ENCODE results near the gene FBXO47. TPM values are rescaled to one million over a fixed set of nuclear protein-coding genes. Genes with fewer than 3 reads are reported as not detected.

Gene FBXO47
- total and polyA plus RNA-seq, 12 donors = not detected

DNA sequence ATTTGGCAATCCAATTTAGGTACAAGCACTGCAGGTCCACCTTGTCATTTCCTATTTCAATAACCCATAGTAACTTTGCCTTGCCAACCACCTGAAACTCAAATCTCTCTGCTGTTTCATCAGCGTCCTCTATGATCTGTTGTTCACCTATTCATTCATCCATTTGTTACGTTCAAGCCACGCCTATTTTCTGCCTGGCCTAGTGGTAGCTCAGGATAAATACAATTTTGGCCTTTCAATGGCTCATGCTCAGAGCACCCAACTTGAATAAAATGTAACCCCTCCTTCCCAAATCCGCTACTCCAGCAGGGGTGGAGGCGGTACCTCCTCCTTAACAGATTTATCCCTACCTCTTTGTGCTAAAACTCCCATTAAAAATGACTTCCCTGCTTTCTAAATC lies 3.6 kb upstream of the FBXO47 start:
- no peaks in the 10 kb centered on the region for H3K9me3 ChIP-seq (replicated peaks in 1 of 3)
- whole genome bisulfite sequencing, 4 donors = 87 to 93% (median 87%) methylated on average over 5 of the region's 5 CpGs
- no peak overlapping the region for H3K27ac ChIP-seq
- H3K27me3 ChIP-seq = no peaks in the 10 kb centered on the region
- DNase-seq = no peak
- no peak for TF ChIP-seq POLR2A (IDR thresholded peaks at IDR 0.05)
- TF ChIP-seq, protein P1, sequence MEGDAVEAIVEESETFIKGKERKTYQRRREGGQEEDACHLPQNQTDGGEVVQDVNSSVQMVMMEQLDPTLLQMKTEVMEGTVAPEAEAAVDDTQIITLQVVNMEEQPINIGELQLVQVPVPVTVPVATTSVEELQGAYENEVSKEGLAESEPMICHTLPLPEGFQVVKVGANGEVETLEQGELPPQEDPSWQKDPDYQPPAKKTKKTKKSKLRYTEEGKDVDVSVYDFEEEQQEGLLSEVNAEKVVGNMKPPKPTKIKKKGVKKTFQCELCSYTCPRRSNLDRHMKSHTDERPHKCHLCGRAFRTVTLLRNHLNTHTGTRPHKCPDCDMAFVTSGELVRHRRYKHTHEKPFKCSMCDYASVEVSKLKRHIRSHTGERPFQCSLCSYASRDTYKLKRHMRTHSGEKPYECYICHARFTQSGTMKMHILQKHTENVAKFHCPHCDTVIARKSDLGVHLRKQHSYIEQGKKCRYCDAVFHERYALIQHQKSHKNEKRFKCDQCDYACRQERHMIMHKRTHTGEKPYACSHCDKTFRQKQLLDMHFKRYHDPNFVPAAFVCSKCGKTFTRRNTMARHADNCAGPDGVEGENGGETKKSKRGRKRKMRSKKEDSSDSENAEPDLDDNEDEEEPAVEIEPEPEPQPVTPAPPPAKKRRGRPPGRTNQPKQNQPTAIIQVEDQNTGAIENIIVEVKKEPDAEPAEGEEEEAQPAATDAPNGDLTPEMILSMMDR (IDR thresholded peaks at IDR 0.05) = no peak
- H3K36me3 ChIP-seq (replicated peaks in 1 of 2) = no peaks in the 10 kb centered on the region
- no peaks in the 10 kb centered on the region for H3K4me1 ChIP-seq (replicated peaks in 1 of 2)
- intact Hi-C loops (cut with DNase I) = no loop called here
- H3K4me3 ChIP-seq = no peak overlapping the region

DNA sequence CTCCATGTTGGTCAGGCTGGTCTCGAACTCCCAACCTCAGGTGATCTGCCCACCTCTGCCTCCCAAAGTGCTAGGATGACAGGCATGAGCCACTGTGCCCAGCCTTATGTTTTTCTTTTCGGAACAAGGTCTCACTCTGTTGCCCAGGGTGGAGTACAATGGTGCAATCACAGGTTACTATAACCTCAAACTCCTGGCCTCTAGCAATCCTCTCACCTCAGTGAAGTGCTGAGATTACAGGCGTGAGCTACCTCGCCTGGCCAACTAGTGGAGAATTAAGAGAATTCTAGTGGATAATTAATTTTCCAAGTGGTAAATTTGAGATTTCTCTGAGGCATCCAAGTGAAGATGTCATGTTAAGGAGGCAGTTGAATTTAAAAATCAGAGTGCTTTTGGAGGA lies 2.9 kb upstream of the FBXO47 start:
- H3K4me1 ChIP-seq (replicated peaks in 1 of 2) = no peaks in the 10 kb centered on the region
- no peaks in the 10 kb centered on the region for H3K36me3 ChIP-seq (replicated peaks in 1 of 2)
- 75 to 90% (median 85%) methylated on average over 4 of the region's 4 CpGs for WGBS, 4 donors
- no peak for TF ChIP-seq POLR2A (IDR thresholded peaks at IDR 0.05)
- TF ChIP-seq, protein P1 (IDR thresholded peaks at IDR 0.05) = no peak
- H3K27ac ChIP-seq = no peak overlapping the region
- H3K4me3 ChIP-seq = no peak overlapping the region
- no peaks in the 10 kb centered on the region for H3K9me3 ChIP-seq (replicated peaks in 1 of 3)
- no peak for DNase-seq
- intact Hi-C loops (cut with DNase I) = no loop called here
- H3K27me3 ChIP-seq = no peaks in the 10 kb centered on the region

DNA sequence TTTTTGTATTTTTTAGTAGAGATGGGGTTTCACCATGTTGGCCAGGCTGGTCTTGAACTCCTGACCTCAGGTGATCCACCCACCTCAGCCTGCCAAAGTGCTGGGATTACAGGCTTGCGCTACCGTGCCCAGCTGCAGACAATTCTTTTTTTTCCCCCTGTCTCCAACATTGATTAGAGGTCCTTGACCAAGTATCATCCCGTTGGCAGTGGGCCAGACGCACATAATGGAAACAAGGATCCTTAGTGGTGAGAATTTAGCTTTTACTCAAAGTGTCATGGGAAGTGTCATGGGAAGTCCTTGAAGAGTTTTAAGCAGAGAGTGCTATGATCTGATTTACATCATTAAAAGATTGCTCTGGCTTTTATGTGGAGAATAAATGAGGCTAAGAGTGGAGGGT lies 2.1 kb upstream of the FBXO47 start:
- Histone ChIP-seq H3K36me3 (replicated peaks in 1 of 2) (no peaks in the 10 kb centered on the region), H3K4me3 (no peak overlapping the region), H3K27ac (no peak overlapping the region), H3K9me3 (replicated peaks in 1 of 3) (no peaks in the 10 kb centered on the region), H3K4me1 (replicated peaks in 1 of 2) (no peaks in the 10 kb centered on the region), H3K27me3 (no peaks in the 10 kb centered on the region)
- peak; percentile 37 to 67 (median 62) for DNase-seq
- TF ChIP-seq, protein P1 (IDR thresholded peaks at IDR 0.05) = no peak
- no peak for TF ChIP-seq POLR2A (IDR thresholded peaks at IDR 0.05)
- intact Hi-C loops (cut with DNase I) = no loop called here
- 22 to 37% (median 26%) methylated on average over 4 of the region's 4 CpGs for WGBS, 4 donors

DNA sequence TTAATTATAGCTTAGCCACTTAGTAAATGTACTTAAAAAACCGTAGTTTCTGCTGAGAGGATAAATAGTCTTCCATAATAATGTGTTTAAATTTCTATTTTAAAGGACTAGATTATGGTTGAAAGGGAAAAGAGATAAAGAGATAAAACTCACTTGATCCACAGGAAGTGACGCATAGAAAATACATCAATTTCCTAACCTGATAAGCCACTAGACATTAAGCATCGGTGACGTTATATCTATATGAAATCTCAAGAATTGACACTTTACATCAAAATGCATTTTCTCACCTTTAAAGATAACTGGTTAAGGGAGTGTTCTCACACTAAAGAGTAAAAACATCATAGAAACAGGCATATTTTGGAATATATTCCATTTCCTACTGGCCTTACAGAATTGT lies 5.8 kb downstream of the FBXO47 start:
- Histone ChIP-seq H3K36me3 (replicated peaks in 1 of 2) (no peaks in the 10 kb centered on the region), H3K4me1 (replicated peaks in 1 of 2) (no peaks in the 10 kb centered on the region), H3K27me3 (no peaks in the 10 kb centered on the region), H3K27ac (no peak overlapping the region), H3K9me3 (replicated peaks in 1 of 3) (no peaks in the 10 kb centered on the region), H3K4me3 (no peak overlapping the region)
- 49 to 63% (median 54%) methylated on average over 4 of the region's 4 CpGs for WGBS, 4 donors
- intact Hi-C loops (cut with DNase I) = no loop called here
- no peak for TF ChIP-seq POLR2A (IDR thresholded peaks at IDR 0.05)
- TF ChIP-seq, protein P1 (IDR thresholded peaks at IDR 0.05) = no peak
- DNase-seq = no peak

Measured in adrenal gland (tissue), 12 donors.